IPS-NIHi11 (cell line): Measurements from ENCODE around the gene ISL2.
"Not testable (repeated sequence)": the region's sequence is repeated elsewhere in the genome, so short reads cannot be mapped to it uniquely, and the experiment has no call there.

Experiments used
- DNase-seq: peaks from one replicate; pipeline ENCODE4 v3.0.0; 2012; ENCODE audit warnings: mixed read lengths, low spot score

ISL2 gene

DNA sequence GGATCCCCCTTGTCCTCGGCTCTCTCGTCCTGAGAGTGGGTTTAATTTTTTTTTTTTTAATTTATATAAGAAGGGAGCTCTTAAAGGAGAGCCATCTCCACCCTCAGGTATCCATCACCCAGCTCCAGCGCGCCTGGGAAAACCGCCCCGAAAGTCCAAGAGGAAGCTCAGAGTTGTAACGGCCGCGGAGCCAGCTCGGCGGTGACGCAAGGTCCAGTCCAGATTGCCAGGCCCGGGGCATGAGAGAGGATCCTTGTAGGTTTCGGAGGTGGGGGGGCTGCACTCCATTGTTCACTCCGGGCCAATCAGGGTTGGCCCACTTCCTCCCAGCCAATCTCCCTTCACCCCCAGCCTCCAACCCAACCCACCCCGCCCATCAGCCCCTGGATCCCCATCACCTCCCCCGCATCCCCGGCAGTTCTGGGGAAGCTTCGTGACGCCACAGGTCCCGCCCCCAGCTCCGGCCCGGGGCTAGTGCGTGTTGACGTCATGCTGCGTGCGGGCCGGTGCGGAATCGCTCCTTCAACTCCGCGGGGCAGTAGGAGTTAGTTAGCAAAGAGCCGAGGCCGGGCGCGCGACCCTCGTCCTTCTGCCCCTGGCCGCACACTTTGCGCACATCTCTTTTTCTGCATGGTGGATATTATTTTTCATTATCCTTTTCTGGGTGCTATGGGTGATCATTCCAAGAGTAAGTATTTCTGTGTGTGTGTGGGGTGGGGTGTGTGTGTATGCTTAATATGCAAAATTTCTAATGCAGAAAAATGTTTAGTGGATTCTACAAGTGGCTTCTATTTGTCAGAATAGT lies at the start of gene ISL2:
TSS of gene ISL2 (plus strand) at position 520 of the 805 bp plus-strand sequence. CDS start at position 631, 111 bp downstream.
- DNase-seq = peak; percentile 94

DNA sequence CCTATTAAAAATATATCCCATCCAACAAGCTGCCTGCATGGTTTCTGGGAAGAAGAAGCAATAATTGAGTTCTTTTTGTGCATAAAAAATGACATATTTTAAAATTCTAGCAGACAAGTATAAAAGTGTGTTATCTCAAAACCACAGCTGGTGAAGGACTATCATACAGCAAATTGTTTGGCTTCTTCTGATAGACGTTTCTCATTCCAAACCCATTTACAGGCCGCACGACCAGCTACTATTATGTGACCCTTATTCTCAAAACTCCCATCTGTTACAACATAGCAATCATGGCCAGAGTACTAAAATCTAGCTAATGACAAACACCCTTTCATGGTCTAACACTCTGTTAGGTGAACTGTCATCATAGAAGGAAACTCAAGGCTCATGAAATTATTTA lies 47.0 kb upstream of the ISL2 start:
- no peak for DNase-seq

DNA sequence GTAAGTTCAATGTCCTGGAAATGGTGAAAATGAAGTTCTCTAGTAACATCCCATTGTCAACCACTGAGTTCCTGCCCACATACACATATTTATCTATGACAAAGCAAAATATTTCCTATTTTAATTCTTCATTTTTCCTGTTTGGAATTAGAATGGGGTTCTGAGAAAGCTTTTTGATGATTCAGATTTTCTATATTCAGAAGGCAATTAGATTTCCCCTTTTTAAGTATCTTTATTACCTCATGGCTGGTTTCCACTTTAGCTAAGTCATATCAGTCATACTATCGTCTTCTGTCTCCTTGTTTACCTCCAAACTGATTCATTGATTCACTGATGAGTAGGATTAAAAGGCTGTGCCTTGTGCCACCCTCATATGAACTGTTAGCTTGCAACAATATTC lies 43.2 kb upstream of the ISL2 start:
- no peak for DNase-seq

DNA sequence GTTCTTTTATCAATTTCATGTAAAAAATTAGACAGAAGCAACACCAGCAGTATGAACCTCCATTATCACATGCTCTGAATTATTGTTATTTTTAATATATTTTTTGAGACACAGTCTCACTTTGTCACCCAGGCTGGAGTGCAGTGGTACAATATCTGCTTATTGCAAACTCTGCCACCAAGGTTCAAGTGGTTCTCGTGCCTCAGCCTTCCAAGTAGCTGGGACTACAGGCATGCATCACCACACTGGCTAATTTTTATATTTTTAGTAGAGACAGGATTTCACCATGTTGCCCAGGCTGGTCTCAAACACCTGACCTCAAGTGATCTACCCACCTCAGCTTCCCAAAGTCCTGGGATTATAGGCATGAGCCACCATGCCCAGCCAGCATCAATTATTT lies 42.1 kb upstream of the ISL2 start:
- DNase-seq = not testable (repeated sequence)

DNA sequence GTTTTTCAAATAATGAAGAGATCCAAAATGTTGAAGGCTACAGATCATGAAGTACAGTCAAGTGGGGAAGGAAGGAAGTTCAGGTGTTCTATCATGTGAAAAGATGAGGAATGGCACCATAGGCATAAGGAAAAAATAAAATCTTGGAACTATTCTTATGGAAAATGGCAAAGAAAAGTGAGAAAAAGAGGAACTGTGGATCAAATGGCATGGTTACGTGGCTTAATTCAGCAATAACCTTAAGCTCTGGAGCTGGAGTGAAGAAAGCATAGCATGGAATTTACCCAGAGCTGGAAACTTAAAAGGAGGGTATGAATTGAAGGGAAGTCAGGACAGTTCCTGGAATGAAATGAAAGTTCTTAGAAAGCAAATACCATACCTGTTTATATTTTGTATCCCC lies 39.7 kb upstream of the ISL2 start:
- no peak for DNase-seq

DNA sequence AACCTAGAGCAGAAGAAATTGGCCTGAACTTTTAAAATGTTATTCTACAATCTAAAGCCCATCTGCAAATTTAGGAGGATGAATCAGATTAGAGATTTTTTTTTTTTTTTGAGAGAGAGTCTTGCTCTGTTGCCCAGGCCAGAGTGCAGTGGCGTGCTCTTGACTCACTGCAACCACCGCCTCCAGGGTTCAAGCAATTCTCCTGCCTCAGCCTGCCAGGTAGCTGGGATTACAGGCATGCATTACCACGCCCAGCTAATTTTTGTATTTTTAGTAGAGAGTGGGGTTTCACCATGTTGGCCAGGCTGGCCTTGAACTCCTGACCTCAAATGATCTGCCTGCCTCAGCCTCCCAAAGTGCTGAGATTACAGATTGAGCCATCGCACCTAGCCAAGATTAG lies 38.6 kb upstream of the ISL2 start:
- DNase-seq = not testable (repeated sequence)

DNA sequence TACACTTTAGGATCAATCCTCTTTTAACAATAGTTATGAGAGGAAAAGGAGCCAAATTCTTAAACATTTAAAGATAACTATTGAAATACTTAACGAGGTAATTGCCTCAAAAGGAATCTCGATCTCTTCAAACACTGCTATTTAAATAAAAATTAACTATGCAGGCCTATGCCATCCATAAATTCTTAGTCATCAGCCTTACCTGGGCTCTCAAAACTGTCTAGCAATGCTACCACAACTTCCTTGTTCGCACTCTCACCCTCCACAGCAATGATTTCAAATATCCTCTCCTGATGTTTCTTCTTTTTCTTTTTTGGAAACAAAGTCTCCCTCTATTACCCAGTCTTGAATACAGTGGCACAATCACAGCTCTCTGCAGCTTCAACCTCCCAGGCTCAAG lies 37.6 kb upstream of the ISL2 start:
- DNase-seq = no peak

DNA sequence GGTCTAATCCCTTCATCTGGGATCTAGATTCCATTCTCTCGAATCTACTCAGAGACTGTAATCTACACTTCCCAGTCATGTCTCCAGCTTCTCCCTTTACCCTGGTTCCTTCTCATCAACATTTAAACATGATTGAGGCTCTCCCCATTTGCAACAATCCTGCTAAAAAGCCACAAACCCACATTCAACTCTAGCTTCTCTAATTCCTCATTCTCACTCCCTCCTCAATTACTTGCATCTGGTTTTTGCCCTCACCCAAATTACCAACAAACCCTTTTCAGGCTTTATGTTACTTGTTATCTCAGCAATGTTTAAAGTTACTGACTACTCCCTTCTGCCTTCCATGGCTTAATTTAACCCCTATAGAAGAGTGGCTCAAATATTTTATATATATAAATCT lies 36.8 kb upstream of the ISL2 start:
- DNase-seq = no peak

DNA sequence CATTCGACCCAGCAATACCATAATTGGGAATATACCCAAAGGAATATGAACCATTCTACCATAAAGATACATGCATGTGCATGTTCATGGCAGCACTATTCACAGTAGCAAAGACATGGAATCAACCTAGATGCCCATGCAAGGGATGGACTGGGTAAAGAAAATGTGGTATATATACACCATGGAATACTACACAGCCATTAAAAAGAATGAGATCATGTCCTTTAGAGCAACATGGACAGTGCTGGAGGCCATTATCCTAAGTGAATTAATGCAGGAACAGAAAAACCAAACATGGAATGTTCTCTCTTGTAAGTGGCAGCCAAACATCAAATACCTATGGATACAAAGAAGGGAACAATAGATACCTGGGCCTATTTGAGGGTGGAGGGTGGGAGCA lies 32.7 kb upstream of the ISL2 start:
- DNase-seq = no peak

DNA sequence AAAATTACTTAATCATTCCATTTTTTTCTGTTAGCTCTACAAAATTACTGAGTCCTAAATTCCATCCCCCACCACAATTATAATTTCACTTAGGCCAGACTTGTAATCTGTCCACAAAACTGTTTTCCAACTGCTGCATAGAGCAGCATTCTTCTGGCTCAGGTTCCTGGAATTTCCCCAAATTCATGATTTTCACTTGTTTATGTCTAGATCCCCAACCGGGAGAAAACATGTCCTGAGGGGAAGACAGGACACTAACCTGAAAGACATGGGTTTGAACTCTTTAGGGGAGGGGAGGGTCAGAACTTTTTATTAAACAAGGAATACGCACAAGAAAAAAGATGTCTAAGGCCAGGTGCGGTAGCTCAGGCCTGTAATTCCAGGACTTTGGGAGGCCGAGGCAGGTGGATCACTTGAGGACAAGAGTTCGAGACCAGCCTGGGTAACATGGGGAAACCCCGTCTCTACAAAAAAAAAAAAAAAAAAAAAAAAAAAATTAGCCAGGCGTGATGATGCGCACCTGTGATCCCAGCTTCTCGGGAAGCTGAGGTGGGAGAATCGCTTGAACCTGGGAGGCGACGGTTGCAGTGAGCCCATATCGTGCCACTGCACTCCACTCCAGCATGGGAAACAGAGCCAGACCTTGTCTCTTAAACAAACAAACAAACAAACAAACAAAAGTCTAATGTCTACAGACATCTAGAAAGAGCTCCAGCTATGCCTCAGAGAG lies 26.8 kb upstream of the ISL2 start:
- DNase-seq = no peak

DNA sequence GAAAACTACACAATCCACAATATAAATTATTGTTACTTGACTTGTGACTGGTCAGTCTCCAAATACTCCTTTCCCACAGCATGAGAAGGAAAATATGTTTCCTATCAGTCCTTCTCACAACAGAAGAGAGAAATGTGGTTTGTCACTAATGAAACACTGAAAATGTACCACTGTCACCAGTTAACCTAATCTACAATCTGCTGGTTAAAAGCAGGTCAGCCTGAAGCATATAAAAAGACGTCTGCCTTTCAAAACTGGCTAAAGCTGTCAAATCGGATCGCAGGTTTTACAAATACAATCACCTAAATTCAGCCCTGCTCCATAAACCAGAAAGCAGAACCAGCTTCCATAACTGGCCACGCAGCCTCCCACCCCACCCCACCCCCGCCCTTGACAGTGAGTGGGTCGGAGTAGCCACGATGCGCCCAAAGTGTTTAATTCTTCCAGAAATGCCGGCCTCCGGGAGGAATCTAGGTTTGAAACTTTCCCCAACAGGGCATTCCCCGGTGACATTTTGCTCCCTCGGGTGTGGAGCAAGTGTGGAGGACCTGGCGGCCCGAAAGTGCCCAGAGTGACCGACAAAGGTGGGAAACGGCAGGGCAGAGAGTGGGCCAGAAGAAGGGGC lies 26.0 kb upstream of the ISL2 start:
- no peak for DNase-seq

DNA sequence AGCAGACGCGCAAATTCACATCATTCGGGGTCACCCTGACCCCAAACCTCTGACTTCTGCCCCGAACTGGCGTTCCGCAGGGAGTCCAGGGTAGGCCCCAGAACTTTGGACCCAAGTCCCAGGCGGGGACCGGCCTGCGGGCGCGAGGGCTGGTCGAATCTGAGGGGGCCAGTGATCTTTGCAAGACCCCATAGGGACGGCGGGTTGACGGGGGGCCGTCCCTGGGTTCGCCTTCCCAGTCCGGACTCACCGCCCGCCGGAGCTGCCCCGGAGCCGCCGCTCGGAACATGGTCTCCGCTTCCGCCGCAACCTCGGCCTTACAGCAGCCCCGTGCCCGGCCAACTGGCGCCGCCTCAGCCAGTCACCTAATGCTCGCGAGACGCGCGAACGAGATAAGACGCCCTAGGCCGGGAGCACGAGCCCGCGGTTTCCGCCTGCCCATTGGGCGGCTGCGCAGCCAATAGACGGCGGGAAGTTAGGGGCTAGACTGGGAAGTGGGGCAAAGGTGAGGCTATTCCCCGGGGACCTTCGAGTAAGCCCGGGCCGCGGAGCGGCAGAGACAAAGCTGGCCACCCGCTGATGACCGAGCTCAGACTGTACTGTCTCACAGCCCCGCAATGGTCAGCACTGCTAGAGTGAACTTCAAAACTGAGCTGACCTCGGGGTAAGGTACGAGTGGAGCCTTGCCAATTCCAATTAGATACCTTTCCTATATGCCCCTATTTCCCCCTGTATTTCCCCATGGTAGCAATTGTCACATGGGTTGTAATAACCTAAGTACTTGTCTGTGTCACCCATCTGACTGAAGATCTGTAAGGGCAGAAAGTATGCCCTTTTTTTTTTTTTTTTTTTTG lies 25.2 kb upstream of the ISL2 start, which contains the start of gene ETFA:
TSS of gene ETFA (minus strand) at position 370 of the 854 bp plus-strand sequence. CDS start at position 289, 81 bp downstream.
- DNase-seq = peak; percentile 100

DNA sequence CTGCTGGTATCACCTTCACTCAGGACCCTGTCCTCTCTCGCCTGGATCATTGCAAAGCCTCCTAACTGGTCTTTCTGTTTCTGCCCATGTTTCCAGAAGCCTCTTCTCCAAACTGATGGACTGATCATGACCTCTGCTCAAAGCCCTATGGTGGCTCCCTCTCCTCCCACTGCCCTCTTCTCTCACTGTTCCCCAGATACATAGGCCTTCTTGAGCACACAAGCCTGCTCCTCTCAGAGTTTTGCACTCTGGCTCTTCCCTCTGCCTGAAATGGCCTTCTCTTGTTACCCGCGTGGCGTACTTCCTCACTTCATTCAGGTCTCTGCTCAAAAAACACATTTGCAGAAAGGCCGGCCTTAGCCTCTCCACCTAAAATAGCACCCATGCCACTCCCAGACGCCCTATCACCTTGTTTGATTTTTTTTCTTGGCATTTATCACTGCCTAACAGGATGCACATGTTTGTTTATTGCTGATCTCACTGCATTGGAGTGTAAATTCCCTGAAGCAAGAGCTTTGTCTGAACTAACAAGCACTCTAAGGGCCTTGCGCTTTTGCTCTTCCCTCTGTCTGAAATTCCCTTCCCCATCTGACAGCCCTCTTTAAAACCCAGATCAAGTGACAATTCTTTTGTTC lies 23.9 kb upstream of the ISL2 start:
- no peak for DNase-seq

DNA sequence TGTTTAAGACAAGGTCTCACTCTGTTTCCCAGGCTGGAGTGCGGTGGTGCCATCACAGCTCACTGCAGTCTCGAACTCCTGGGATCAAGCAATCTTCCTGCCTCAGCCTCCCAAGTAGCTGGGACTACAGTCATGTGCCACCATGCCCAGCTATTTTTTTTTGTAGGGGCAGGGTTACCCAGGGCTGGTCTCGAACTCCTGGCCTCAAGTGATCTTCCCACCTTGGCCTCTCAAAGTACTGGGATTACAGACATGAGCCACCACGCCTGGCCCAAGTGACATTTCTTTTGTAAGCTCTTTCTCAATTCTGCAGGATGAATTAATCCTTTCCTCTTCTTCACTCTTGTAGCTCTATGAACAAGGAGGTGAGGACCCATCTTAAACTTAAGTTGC lies 23.4 kb upstream of the ISL2 start:
- DNase-seq = not testable (repeated sequence)

DNA sequence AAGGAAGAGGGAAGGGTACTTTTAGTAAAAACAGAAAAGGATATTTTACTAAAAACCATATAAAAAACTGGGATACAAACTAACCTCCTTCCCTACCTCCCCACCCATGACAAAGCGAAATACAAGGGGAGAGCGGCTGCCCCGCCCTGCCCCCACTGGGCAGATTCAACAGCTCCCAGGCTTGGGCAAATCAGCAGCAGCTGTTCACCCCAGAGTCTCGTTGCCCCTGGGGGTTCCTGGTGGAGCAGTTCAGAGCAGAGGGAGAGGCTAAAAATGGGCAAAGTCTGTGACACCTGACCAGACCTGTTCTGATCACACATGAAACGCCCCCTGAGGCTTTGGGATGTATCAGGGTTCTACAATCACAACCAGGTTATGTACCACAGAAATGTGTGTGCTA lies 22.8 kb upstream of the ISL2 start:
- no peak for DNase-seq

DNA sequence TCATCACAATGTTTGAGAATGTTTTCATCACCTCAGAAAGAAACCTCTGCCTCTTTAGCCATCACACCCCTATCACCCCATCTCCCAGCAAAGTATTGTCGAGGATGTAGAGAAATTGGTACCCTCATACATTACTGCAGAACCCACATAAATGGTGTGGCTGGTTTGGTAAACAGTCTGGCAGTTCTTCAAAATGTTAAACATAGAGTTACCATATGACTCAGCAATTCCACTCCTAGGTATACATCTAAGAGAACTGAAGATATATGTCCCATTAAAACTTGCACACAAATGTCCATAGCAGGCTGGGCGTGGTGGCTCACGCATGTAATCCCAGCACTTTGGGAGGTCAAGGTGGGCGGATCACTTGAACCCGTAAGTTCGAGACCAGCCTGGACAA lies 16.6 kb upstream of the ISL2 start:
- no peak for DNase-seq

DNA sequence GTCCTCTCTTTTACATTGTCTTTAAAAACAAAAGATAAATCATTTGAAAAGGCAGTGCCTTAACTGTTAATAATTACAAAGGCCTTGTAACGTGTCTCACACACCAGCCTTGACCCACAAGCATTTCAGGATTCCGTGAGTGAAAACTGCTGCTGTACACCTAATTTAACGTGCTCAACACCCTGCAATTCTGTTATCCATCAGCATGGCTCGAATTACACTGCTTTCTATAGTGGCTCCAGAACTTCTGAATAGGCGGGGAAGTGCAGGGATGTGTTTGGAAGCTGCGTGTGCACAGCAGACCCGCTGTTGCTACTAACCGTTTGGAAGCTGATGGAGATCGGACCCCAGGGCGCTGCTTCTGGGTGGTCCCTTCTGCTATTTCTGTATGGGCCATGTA lies 15.4 kb upstream of the ISL2 start:
- no peak for DNase-seq

DNA sequence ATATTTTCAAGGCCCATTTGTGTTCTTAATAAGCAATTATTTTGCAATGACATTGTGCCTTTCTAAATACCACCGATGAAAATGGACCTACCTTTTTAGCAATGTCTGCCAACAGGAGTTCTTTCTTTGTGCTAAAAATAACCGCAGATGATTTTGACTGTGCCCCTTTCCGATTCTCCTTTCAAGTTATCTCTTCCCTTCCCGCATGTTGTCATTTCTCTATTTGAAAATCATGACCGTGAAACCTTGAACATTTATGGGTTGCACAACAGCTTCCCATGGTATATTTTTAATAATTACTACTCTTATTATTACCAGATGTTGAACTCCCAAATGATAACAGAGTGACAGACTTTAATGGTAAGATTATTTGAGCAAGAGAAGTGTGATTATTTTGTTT lies 15.0 kb upstream of the ISL2 start:
- no peak for DNase-seq

DNA sequence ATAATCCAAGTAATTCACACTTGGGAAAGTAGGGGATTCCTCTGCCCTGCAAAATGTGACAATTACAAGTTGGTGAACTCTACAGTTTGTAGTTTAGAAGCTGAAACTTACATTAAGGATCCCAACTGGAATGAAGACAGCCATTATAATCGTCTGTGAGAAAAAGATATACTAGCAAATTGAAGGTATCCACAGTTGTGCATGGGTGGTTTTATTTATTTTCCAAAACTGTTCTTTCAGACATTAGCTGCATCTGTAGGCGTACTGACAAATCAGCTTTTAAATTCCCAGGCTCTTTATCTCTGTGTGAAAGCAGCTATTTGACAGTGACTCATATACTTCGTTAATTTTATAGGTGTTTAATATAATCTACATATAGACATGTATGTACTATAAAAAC lies 12.5 kb upstream of the ISL2 start:
- DNase-seq = no peak

DNA sequence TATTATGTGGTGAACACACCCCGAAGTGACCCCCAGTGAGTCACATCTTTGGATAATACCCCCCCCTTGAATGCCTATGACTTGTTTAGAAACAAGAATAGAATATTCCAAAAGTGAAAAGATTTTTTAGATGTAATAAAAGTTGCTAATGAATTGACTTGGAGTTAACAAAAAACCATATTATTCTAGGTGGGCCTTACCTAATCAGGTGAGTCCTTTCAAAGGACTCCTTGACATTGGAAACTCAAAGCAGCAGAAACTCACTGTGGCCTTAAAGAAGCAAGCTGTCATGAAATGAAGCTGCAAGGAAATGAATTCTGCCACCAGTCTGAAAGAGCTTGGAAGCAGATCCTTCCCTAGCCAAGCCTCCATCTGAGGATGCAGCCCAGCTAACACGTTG lies 10.9 kb upstream of the ISL2 start:
- DNase-seq = no peak
